Neural cell (in vitro differentiated cells): ENCODE measurements around the gene SLC12A8.

Source experiments
- EP300 ChIP-seq: fragments of 450-650 bp; conservative IDR thresholded peaks from 2 replicates; pipeline ENCODE4 v1.6.1; 2014; ENCODE audit warnings: antibody characterized with exemption, mild to moderate bottlenecking, moderate library complexity; ENCODE audit not compliant: poor library complexity, severe bottlenecking
- EZH2 ChIP-seq: fragments of 200-600, 300-800 bp; shearing (Covaris generic), sonication (generic); IDR thresholded peaks from 2 replicates; pipeline ENCODE4 v1.6.1; 2014; ENCODE audit warnings: antibody characterized with exemption, low read length, borderline replicate concordance, mild to moderate bottlenecking; ENCODE audit not compliant: insufficient read depth, poor library complexity, severe bottlenecking
- MXI1 ChIP-seq: fragments of 450-650 bp; conservative IDR thresholded peaks from 2 replicates; pipeline ENCODE4 v1.6.1; 2014; ENCODE audit warnings: antibody characterized with exemption, mild to moderate bottlenecking; ENCODE audit not compliant: poor library complexity, severe bottlenecking
- POLR2AphosphoS5 ChIP-seq: IDR thresholded peaks from 2 replicates; pipeline ENCODE4 v1.6.1; 2012
- SMC3 ChIP-seq: fragments of 450-650 bp; conservative IDR thresholded peaks from 2 replicates; pipeline ENCODE4 v1.6.1; 2014; ENCODE audit warnings: antibody characterized with exemption, mild to moderate bottlenecking, moderate library complexity; ENCODE audit not compliant: poor library complexity
- TF ChIP-seq, protein P1 (sequence below): fragments of 450-650 bp; IDR thresholded peaks from 2 replicates; pipeline ENCODE4 v1.5.1; 2014; ENCODE audit warnings: antibody characterized with exemption, mild to moderate bottlenecking, moderate library complexity; ENCODE audit not compliant: poor library complexity, severe bottlenecking
- TF ChIP-seq, protein P2 (sequence below): IDR thresholded peaks from 2 replicates; pipeline ENCODE4 v1.6.1; 2012; ENCODE audit warnings: borderline replicate concordance

- TF ChIP-seq, protein P1, sequence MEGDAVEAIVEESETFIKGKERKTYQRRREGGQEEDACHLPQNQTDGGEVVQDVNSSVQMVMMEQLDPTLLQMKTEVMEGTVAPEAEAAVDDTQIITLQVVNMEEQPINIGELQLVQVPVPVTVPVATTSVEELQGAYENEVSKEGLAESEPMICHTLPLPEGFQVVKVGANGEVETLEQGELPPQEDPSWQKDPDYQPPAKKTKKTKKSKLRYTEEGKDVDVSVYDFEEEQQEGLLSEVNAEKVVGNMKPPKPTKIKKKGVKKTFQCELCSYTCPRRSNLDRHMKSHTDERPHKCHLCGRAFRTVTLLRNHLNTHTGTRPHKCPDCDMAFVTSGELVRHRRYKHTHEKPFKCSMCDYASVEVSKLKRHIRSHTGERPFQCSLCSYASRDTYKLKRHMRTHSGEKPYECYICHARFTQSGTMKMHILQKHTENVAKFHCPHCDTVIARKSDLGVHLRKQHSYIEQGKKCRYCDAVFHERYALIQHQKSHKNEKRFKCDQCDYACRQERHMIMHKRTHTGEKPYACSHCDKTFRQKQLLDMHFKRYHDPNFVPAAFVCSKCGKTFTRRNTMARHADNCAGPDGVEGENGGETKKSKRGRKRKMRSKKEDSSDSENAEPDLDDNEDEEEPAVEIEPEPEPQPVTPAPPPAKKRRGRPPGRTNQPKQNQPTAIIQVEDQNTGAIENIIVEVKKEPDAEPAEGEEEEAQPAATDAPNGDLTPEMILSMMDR = no peak
- TF ChIP-seq EZH2 (no peak), EP300 (no peak), SMC3 (no peak), POLR2AphosphoS5 (no peak), MXI1 (no peak)
- TF ChIP-seq, protein P2, sequence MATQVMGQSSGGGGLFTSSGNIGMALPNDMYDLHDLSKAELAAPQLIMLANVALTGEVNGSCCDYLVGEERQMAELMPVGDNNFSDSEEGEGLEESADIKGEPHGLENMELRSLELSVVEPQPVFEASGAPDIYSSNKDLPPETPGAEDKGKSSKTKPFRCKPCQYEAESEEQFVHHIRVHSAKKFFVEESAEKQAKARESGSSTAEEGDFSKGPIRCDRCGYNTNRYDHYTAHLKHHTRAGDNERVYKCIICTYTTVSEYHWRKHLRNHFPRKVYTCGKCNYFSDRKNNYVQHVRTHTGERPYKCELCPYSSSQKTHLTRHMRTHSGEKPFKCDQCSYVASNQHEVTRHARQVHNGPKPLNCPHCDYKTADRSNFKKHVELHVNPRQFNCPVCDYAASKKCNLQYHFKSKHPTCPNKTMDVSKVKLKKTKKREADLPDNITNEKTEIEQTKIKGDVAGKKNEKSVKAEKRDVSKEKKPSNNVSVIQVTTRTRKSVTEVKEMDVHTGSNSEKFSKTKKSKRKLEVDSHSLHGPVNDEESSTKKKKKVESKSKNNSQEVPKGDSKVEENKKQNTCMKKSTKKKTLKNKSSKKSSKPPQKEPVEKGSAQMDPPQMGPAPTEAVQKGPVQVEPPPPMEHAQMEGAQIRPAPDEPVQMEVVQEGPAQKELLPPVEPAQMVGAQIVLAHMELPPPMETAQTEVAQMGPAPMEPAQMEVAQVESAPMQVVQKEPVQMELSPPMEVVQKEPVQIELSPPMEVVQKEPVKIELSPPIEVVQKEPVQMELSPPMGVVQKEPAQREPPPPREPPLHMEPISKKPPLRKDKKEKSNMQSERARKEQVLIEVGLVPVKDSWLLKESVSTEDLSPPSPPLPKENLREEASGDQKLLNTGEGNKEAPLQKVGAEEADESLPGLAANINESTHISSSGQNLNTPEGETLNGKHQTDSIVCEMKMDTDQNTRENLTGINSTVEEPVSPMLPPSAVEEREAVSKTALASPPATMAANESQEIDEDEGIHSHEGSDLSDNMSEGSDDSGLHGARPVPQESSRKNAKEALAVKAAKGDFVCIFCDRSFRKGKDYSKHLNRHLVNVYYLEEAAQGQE = no peak
Measured at GRCh38 chr3:125148016-125148812, 64.3 kb downstream of the SLC12A8 start.
